Measurements from ENCODE around the gene FAM163B. TPM values are rescaled to one million over a fixed set of nuclear protein-coding genes. Genes with fewer than 3 reads are reported as not detected.

FAM163B gene
- total RNA-seq, 1 donor from 2014 or later = not detected

DNA sequence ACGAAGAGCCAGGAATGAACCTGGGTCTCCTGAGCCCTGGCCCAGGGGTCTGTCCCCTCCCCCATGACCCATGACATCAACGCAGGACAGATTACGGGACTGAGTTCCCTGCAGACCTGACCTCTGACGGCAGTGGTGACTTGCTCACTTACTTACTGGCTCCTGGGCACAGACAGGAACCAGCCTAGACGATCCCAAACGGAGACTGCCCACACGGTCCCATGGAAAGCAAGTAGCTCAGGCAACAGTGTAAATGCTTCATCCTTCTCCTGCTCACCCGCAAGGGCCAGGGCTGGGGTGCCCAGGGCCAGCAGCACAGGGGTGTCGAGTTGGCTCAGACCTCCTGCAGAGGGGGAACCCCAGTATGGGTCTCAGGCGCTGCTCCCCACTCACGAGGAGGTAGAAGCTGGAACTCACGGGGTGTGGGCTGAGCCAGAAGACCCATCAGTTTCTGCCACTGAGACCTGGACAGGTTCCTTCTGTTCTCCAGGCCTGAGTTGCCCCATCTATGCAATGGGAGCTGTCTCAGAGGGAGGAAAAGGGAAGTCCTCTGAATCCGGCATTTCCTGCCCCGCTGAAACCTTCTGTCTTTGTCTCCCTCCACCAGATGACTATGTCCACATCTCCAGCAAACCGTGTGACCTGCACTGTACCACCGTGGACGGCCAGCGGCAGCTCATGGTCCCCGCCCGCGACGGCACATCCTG, 69.0 kb downstream of the FAM163B start:
- ATAC-seq = peak; percentile 5
- DNase-seq (ENCODE audit: low spot score) = no peak
- intact Hi-C loops (cut with DNase I) = loop anchor here (10.0 kb wide), 1 partner anchor 175 kb away; no protein-coding TSS in a partner anchor

DNA sequence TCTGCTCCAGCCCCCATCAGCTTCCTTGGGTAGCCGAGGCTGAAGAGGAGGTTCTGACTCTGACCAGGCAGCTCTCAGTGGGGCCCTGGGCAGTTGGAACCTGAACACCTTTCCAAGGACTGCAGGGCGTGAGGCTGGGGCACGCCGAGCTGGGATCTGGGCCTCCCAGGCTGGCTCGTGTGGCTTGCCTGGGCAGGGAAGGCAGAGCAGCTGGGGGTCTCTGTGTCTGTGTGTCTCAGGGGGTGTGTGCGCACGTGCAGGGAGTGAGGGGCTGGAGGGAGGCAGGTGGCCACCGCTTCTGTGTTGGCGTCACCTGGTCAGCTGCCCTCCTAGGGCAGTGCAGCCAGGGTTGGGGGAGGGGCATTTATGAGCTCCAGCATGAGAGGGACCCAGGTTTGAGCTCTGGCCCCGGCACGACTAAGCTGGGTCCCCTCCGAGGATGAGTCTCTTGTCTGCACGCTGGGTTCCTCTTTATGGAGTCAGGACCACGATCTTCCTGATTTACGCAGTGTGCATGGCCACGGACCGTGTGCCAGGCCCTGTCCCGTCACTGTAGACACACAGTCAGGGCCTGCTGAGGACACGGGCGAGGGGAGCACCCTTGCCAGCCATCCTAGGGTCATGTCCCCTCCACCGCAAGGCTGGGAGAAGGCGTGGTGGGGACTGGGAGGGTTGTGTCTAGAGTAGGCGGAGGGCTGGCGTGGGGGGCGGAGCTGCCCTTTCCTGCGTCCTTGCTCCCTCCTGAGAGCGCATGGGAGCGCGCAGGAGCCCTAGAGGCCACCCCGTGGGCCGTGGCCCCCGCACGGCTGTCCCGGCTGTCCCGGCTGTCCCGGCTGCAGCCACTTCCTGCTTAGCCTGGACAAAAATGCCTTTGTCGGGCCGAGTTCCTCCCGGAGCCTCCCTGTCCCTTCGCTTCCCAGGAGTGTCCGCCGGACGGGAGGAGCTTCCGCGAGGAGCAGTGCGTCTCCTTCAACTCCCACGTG, 70.0 kb downstream of the FAM163B start:
- ATAC-seq (peak; percentile 57), DNase-seq (ENCODE audit: low spot score) (no peak)
- intact Hi-C loops (cut with DNase I) = loop anchor here (10.0 kb wide), 1 partner anchor 176 kb away; no protein-coding TSS in a partner anchor

DNA sequence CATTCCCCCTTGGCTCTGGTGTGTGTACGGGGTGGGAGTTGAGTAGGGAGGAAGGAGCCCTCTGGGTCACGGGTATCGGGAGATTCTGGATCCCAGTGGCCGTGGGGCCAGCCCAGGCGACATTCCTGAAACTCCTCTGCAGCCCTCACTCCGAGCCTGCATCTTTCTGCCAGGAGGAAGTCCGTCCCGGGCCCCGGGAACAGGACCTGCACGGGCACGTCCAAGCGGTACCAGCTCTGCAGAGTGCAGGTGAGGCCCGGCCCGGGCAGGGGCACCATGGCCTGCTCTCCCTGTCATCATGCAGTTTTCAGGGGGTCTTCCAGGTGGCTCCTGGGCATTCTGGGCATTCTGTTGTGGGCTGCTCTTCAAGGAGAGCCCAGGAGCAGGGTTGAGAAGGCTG, 71.0 kb downstream of the FAM163B start:
- ATAC-seq = no peak
- intact Hi-C loops (cut with DNase I) = loop anchor here (10.0 kb wide), 1 partner anchor 177 kb away; no protein-coding TSS in a partner anchor
- no peak for DNase-seq (ENCODE audit: low spot score)

DNA sequence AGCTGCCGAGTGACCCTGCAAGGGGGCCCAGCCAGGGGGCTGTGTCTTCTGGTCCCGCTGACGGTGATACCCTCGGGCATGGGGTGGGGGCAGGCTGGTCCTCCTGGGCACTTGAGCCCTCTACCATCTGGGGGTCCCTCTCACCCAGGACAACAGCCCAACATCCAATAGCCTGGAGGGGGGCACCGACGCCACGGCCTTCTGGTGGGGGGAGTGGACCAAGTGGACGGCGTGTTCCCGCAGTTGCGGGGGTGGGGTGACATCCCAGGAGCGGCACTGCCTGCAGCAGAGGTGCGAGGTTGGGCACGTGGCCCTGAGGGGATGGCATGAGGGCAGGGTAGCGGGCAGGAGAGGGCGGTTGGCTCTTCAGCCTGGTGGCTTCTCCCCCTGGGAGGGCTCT, 71.9 kb downstream of the FAM163B start:
- ATAC-seq (no peak), DNase-seq (ENCODE audit: low spot score) (no peak)
- intact Hi-C loops (cut with DNase I) = loop anchor here (10.0 kb wide), 1 partner anchor 178 kb away; no protein-coding TSS in a partner anchor

DNA sequence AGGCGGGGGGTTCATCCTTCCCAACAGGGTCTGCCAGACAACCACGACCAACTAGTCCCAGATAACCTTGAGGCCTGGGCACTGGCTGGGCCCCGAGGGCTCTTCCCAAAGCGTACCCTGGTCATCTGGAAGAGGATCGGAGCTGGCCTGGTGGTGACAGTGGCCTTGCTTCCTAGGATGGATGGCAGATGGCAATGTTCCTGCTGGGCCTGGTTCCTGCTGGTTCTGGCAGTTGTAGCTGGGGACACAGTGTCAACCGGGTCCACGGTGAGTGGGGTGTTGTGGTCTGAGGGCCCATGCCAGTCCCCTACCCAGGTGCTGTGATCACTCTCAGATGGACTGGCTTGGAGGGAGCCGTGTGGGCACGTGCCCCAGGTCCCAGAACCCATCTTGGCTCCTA, 72.7 kb downstream of the FAM163B start:
- DNase-seq (ENCODE audit: low spot score) (no peak), ATAC-seq (no peak)
- intact Hi-C loops (cut with DNase I) = loop anchor here (10.0 kb wide), 1 partner anchor 178 kb away; no protein-coding TSS in a partner anchor

DNA sequence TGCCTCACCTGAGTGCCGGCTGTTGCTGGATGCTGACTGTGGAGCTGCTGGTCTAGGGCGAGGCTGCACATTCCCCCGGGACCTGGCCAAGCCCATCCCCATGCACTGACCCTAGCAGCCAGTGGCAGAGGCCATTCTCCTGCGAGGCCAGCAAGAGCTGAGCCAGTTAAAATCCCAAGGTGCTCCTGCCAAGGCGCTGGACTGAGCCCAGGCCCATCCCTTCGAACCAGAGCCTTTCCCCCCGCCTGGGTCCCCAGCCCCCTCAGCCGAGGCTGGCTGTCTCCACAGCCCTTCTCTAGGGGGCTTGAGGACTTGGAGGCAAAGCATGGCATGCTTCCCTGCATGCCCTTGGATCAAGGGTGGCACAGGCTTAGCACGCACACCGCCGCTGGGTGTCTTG, 73.1 kb downstream of the FAM163B start:
- ATAC-seq = no peak
- intact Hi-C loops (cut with DNase I) = loop anchor here (10.0 kb wide), 1 partner anchor 179 kb away; no protein-coding TSS in a partner anchor
- no peak for DNase-seq (ENCODE audit: low spot score)

DNA sequence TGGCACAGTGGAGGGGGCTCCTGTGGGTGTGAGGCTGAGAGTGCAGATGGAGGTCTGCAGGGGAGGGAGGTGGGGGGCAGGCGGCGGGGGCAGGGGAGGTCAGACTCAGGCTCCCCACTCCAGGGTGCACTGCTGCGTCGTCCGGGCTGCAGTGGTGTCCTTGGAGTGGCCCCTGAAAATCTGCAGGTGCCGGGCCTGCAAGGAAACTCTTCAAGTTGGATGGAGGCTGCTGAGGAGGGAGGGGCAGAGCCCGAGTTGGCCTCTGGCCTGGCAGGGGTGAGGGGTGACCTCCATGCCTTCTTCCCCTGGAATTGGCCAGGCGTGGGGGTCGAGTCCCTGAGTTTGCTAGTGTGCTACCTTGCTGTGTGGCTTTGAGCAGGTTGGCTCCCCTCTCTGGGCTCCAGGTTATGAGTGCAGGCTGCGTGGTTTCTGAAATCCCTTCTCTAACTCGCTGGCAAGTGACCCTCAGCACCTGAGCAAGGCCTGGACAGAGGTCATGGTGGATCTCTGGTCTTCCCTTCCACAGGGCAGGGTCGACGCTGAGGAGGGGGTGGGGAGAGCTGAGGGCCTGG, 73.8 kb downstream of the FAM163B start:
- DNase-seq (ENCODE audit: low spot score) (no peak), ATAC-seq (no peak)
- intact Hi-C loops (cut with DNase I) = loop anchor here (10.0 kb wide), 1 partner anchor 179 kb away; no protein-coding TSS in a partner anchor

DNA sequence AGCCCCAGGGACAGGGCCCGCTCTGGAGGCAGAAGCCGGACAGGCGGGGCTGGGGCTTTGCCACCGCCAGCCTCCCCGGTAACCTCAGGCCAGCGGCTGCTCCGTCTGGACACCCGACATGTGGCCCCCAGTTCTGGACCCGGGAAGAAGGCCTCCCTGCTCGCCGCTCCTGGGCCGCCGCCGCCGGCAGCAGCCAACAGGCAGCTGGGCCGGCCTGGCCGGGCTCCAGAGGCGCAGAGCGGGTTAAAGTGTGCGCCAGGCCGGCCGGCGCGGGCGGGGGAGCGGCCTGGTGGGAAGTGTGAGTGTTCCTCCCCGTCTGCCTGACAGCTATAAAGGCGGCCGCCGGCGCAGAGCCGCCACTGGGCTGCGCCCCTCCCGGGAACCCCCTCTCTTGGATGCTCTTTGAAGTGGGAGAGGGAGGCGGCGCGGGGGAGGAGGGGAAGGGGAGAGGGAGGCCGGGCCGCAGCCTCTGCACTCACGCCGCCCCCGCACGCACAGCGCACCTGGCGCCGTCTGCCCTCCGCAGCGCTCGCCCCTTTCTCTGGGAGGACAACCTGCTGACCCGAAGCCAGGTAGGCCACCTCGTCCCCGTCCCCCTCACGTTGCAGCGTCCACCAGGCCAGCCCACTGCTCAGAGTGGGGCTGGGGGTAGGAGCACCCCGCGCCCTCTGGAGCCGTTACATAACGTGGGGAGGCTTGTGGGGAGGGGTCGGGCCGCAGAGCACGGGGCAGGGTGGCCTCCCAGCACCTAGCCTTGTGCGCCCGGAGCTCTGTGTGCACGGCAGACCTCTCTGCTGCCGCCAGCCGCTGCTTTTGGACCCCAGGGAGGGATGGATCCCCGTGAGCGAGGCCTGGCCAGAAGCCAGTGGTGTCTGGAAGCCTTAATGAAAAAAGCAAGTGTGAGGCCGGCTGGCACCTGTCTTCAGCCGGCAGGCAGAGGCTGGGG, 74.6 kb downstream of the FAM163B start, which contains the start of gene ADAMTSL2:
Gene ADAMTSL2 (plus strand): TSS at position 359 of the 946 bp plus-strand sequence. CDS start 2,009 bp downstream, outside the sequence.
- ATAC-seq (peak; percentile 62), DNase-seq (ENCODE audit: low spot score) (peak; percentile 79)
- intact Hi-C loops (cut with DNase I) = loop anchor here (10.0 kb wide), 1 partner anchor 180 kb away; no protein-coding TSS in a partner anchor

DNA sequence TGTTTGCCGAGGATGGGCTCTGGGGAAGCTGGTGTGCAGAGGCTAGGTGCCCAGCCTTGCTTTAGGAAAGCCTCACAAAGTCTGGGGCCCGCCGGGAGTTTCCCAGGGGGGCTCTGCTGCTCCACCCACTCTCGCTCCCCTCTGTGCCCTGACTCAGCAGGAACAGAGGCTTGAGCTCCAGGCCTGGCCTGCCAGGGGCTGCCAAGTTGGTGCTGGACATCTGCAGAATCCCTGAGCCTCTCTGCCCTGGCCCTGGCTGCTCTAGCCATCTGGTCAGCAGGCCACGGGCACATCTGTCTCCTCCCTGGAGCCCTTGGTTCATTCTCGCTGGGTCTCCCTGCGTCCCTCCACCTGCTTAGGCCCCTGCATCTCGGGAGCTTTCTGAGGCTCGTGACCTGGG, 75.3 kb downstream of the FAM163B start:
- intact Hi-C loops (cut with DNase I) = loop anchor here (10.0 kb wide), 1 partner anchor 181 kb away; no protein-coding TSS in a partner anchor
- ATAC-seq = peak; percentile 31
- DNase-seq (ENCODE audit: low spot score) = no peak

DNA sequence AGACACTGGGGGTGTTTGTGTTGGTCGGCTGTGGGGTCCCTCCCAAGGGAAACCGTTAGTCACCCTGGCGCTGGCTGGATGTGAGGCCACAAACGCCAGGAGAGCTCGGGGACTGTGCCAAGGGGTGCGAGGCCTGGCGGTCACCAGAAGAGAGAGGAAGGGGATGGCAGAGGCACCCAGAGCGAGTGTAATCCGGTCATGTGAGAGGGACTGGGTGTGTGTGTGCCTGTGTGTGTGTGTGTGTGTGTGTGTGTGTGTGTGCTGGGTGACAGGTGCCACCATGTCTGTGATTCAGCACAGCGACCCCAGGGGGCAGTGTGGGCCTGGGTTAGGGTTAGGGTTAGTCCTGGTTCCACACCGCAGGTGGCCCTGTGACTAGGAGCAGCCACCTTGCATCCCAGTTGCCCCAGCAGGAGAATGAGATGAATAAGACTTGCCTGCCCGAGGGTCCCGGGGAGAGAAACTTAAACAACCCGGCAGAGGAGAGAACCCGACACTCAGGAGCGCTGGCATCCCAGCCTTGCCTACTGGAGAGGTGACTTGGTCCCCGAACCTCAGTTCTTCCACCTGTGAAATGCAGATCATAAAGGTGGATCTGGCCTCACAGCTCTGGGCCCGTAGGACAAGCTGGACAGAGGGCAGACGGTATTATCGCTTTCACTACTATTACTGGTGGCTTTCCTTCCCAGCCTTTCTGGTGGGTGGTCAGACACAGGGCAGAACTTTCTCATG, 76.1 kb downstream of the FAM163B start:
- intact Hi-C loops (cut with DNase I) = loop anchor here (10.0 kb wide), 1 partner anchor 182 kb away; no protein-coding TSS in a partner anchor
- ATAC-seq (peak; percentile 50), DNase-seq (ENCODE audit: low spot score) (peak; percentile 75)

DNA sequence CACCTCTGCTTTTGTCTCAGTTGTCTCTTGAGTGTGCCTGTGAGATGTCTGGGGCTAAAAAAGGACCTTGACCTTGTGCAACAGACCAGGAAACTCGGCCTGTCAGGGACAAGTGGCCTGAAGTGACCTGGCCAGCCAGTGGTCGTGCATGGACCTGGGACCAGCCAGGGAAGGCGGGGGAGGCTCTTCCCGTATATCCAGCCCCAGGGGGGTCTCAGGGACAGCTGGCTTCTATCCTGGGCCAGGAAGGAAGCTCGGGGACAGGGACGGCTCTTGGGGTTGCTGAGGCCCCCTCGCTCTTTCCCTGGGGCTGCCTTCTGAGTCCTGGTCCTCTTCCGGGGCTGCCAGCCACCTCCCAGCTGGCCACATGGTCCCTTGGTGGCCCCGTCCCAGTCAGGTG, 77.9 kb downstream of the FAM163B start:
- no peak for DNase-seq (ENCODE audit: low spot score)
- intact Hi-C loops (cut with DNase I) = loop anchor here (10.0 kb wide), 1 partner anchor 184 kb away; no protein-coding TSS in a partner anchor
- no peak for ATAC-seq

DNA sequence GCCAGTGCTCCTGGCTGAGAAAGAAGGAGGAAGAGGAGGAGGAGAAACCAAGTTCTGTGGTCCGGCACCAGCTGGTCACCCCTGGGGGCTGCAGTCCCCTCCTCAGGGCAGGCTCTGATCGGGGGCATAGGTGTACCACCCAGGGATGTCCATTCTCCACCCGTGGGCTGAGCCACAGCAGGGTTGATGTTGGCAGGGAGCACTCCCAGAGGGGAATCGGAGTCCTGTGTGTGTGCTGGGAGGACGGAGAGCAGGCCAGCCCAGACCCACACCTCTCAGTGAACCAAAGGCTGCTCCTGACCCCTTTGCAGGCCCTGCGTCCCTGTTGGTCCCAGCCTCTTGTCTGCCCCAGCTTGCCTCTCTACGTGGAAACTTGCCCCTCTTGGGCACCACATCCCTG, 79.3 kb downstream of the FAM163B start:
- DNase-seq (ENCODE audit: low spot score) (no peak), ATAC-seq (no peak)
- intact Hi-C loops (cut with DNase I) = loop anchor here (10.0 kb wide), 1 partner anchor 185 kb away; no protein-coding TSS in a partner anchor

DNA sequence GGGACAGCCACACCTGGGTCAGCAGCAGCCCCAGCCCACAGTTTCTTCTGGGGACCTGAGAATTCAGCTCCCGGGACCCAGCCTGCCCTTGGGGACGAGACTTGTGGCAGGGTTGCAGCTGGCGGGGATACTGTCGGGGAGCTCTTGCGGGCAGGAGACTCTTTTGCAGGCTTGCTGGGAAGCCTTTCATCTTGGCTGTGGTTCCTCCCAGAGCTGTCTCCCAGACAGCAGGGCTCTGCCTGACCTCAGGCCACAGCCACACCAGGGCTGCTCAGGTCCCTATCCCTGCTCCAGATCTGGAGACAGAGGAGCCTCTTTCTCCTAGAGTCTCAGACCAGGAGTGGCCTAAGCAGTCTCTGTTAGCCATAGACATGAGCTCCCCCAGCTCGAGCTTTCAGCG, 79.7 kb downstream of the FAM163B start:
- no peak for DNase-seq (ENCODE audit: low spot score)
- intact Hi-C loops (cut with DNase I) = no loop called here

DNA sequence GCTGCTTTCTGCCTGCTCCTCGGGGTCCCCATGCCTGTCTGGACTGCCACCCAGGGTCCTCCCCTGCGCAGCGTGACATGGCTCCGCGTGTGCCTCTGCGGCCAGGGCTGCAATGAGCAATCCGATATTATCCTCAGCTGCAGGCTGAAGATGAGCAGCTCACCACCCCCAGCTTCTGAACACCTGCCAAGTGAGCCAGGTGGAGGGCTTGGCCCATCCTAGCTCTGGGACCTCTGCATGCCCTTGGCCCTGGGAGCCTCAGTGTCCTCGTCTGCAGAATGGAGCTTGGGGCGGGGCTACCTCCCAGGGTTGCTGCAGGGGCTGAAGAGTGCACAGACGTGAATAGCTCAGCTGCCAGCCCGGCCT, 80.3 kb downstream of the FAM163B start:
- intact Hi-C loops (cut with DNase I) = no loop called here
- no peak for DNase-seq (ENCODE audit: low spot score)
- no peak for ATAC-seq

More for the DNA sequence above, 79.7 kb downstream of the FAM163B start:
- no peak for ATAC-seq

DNA sequence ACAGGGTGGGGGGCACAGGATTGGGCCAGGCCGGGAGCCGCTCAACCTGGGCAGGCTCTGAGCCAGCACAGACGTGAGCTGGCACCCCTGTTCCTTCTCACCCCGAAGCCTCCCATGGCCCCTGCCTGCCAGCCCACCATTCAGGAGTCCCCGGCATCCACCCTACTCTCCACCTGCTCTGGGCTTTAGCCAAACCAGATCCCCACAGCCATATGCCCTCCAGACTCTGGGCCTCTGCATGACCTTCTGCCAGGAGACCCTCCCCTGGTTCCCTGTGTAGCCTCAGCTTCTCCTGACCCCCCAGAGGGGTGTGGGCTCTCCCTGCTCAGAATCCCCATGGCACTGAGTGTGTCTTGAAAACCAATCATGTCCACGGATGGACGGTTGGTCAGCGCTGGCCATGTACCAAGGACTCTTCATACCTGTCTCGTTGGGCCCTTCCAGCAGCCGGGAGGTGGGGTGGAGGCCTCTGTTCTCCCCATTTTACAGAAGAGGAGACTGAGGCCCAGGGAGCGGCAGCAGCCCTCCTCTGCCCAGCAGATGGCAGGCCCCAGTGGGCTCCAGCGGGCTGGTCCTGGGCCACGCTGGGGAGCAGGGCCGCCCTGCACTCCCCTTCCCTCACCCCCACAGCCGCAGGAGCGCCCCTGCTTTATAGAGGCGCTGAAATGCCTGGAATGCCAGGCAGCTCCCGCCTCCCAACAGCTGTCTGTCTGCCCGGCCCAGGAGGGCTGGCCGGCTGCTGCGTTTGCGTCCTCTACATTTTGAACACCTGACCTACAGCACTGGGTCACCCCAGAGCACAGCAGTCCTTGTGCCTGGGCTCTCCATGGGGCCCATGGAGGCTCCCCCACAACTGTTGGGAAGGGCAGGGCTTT, 81.0 kb downstream of the FAM163B start:
- intact Hi-C loops (cut with DNase I) = no loop called here
- ATAC-seq = peak; percentile 5
- DNase-seq (ENCODE audit: low spot score) = no peak

DNA sequence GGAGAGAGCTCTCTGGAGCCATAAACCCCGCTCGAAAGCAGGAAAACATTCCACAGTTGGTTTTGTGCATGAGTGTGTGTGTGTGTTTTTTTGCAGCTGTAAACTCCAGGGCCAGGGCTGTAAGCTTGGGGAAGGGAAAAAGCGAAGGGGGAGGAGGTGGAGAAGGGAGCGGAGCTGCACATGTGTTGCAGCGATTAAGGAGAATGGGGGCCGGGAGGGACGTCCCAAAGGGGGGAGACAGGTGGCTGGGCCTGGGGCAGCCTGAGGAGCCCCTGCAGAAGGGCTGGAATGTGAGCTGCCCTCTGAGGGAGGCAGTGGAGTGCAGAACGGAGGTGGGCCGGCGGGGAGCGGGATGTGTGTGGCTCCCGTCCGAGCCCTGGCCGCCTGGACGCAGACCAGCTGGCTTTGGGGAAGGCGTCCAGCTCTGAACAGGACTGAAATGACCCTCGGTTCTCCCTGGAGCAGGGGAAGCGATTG, 81.7 kb downstream of the FAM163B start:
- no peak for DNase-seq (ENCODE audit: low spot score)
- intact Hi-C loops (cut with DNase I) = no loop called here
- peak; percentile 56 for ATAC-seq
